GM23248 (cell line): ENCODE data around the gene OR2J3. TPM values are rescaled to one million over a fixed set of nuclear protein-coding genes. Genes with fewer than 3 reads are reported as not detected.

Experiments used
- DNase-seq: peaks from one replicate; pipeline ENCODE4 v3.0.0-alpha.2; 2015
- H2AFZ ChIP-seq: fragments of 200-600 bp; sonication (generic); 2 replicates; pipeline ENCODE4 v1.6.1; 2016; ENCODE audit warnings: antibody characterized with exemption
- H3F3A ChIP-seq: fragments of 200-600 bp; sonication (generic); 2 replicates; pipeline ENCODE4 v1.6.1; 2016; ENCODE audit warnings: mild to moderate bottlenecking, antibody characterized with exemption, mixed run types; ENCODE audit not compliant: insufficient read depth
- H3K27ac ChIP-seq: fragments of 200-600 bp; sonication (generic); 2 replicates; pipeline ENCODE4 v1.5.1; 2016; ENCODE audit warnings: mild to moderate bottlenecking
- H3K27me3 ChIP-seq: fragments of 200-600 bp; sonication (generic); replicated peaks from 2 replicates; pipeline ENCODE4 v1.6.1; 2016; ENCODE audit warnings: mild to moderate bottlenecking; ENCODE audit not compliant: insufficient read depth
- H3K36me3 ChIP-seq: fragments of 200-600 bp; sonication (generic); 2 replicates; pipeline ENCODE4 v1.6.1; 2016; ENCODE audit warnings: low read depth, mild to moderate bottlenecking
- H3K4me1 ChIP-seq: fragments of 200-600 bp; sonication (generic); 2 replicates; pipeline ENCODE4 v1.6.1; 2016; ENCODE audit warnings: mild to moderate bottlenecking; ENCODE audit not compliant: insufficient read depth
- H3K4me2 ChIP-seq: fragments of 200-600 bp; sonication (generic); one replicate; pipeline ENCODE4 v1.6.1; 2016; ENCODE audit warnings: mild to moderate bottlenecking; ENCODE audit not compliant: unreplicated experiment
- H3K4me3 ChIP-seq: fragments of 200-600 bp; sonication (generic); 2 replicates; pipeline ENCODE4 v1.5.1; 2016; ENCODE audit warnings: mild to moderate bottlenecking
- H3K79me2 ChIP-seq: fragments of 200-600 bp; sonication (generic); 2 replicates; pipeline ENCODE4 v1.6.1; 2016; ENCODE audit warnings: mild to moderate bottlenecking; ENCODE audit not compliant: insufficient read depth
- H3K9ac ChIP-seq: fragments of 200-600 bp; sonication (generic); 2 replicates; pipeline ENCODE4 v1.6.1; 2016; ENCODE audit warnings: mild to moderate bottlenecking
- H3K9me2 ChIP-seq: fragments of 200-600 bp; sonication (generic); 2 replicates; pipeline ENCODE4 v1.6.1; 2016; ENCODE audit warnings: mixed run types, mild to moderate bottlenecking, moderate library complexity; ENCODE audit not compliant: insufficient read depth
- H3K9me3 ChIP-seq: fragments of 200-600 bp; sonication (generic); one replicate; pipeline ENCODE4 v1.6.1; 2017; ENCODE audit warnings: low read depth
- H4K20me1 ChIP-seq: fragments of 200-600 bp; sonication (generic); 2 replicates; pipeline ENCODE4 v1.6.0; 2016; ENCODE audit not compliant: insufficient read depth
- EZH2 ChIP-seq: fragments of 200-600 bp; sonication (generic); IDR thresholded peaks from 2 replicates; pipeline ENCODE4 v1.6.1; 2018; ENCODE audit warnings: antibody characterized with exemption, mild to moderate bottlenecking; ENCODE audit not compliant: insufficient read depth, poor library complexity, severe bottlenecking
- EZH2phosphoT487 ChIP-seq: fragments of 200-600 bp; sonication (generic); IDR thresholded peaks from 2 replicates; pipeline ENCODE4 v1.6.1; 2018; ENCODE audit warnings: antibody characterized with exemption, moderate library complexity, mild to moderate bottlenecking, low read depth; ENCODE audit not compliant: insufficient read depth
- WGBS, 2 experiments: methylation state at CpG; one replicate each; pipeline ENCODE4 v1.1.6; 2015 to 2017; ENCODE audit warnings: low lambda C conversion rate in 2 of 2, low coverage in 1 of 2; ENCODE audit errors: missing lambda C conversion rate in 2 of 2; 5-methylcytosine and 5-hydroxymethylcytosine counted together
- in situ Hi-C: fragments of 300-500 bp; cut with MboI; formaldehyde crosslinking; loops from 2 replicates; pipeline ENCODE4 v1.15.0; 2020
- polyA plus RNA-seq: library from polyadenylated mRNA; unstranded; fragments of >200 nt; fragmentation: Nextera tagmentation; extraction: Ambion mirVana; gene quantifications from 2 replicates; pipeline ENCODE4 v1.2.1, GENCODE V29; 2016
- total RNA-seq: library from RNA; depleted of rRNA; stranded (reverse); fragments of >200 nt; shearing (Covaris generic); gene quantifications from 2 replicates; pipeline ENCODE4 v1.2.3, GENCODE V29; 2014

The OR2J3 gene
- total and polyA plus RNA-seq, 2 experiments from 2014 or later, result not detected

DNA sequence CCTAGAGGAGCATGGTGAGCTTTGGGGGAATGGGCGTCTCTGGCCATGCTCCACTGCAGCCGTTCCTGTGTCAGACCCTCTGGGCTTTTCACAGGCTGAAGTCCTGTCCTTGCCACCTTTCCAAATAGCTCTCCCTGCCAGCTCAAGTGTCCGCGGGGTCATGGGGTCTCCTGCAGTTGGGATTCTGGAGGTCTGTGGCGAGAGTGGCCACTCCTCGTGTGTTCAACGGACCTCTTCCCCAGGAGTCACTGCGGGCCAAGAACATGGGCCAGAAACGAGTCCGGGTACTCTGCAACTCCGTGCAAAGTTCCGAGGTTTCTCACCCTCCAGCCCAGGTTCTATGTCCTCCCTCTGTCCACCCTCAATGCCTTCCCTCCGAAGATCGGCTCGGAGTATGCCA, 25.4 kb upstream of the OR2J3 start:
- H3K27me3 ChIP-seq, result no peaks in the 10 kb centered on the region
- TF ChIP-seq EZH2phosphoT487 (no peak), EZH2 (no peak)
- H3K79me2 ChIP-seq, result no peaks in the 10 kb centered on the region
- no peak overlapping the region for H3K27ac ChIP-seq
- no peak overlapping the region for H3K4me3 ChIP-seq
- DNase-seq, result no peak
- H3K4me1 ChIP-seq, result no peaks in the 10 kb centered on the region
- WGBS, 2 experiments, result 40 to 52% methylated on average over 15 of the region's 15 CpGs
- no peaks in the 10 kb centered on the region for H4K20me1 ChIP-seq
- H3K4me2 ChIP-seq, result no peak overlapping the region
- H3K9me2 ChIP-seq, result no peaks in the 10 kb centered on the region
- H3K9me3 ChIP-seq, result no peaks in the 10 kb centered on the region
- no peak overlapping the region for H3K9ac ChIP-seq
- no peak overlapping the region for H2AFZ ChIP-seq
- H3F3A ChIP-seq, result no peaks in the 10 kb centered on the region
- in situ Hi-C loops, result no loop called here
- H3K36me3 ChIP-seq, result no peaks in the 10 kb centered on the region

- Histone ChIP-seq H3K9me2 (no peaks in the 10 kb centered on the region), H2AFZ (no peak within 1 kb of the TSS), H3K27me3 (no peaks in the 10 kb centered on the region), H3K4me1 (no peaks in the 10 kb centered on the region), H3K36me3 (no peaks in the 10 kb centered on the region), H3K79me2 (no peaks in the 10 kb centered on the region), H4K20me1 (no peaks in the 10 kb centered on the region), H3K4me3 (no peak within 1 kb of the TSS), H3F3A (no peaks in the 10 kb centered on the region), H3K27ac (no peak within 1 kb of the TSS), H3K9me3 (no peaks in the 10 kb centered on the region), H3K4me2 (no peak within 1 kb of the TSS), H3K9ac (no peak within 1 kb of the TSS)
- WGBS, 2 experiments, result 40 to 42% methylated on average over 1 of the region's 1 CpG
- no peak for DNase-seq
- in situ Hi-C loops, result no loop called here
- TF ChIP-seq EZH2phosphoT487, result no peak
- TF ChIP-seq EZH2, result no peak
Measured at GRCh38 chr6:29087213-29087612, 20.6 kb upstream of the OR2J3 start, which contains the start of gene OR2B3. OR2B3 (minus strand) TSS chr6:29087313; CDS start chr6:29087248, 65 bp downstream.

- Histone ChIP-seq H3F3A (no peaks in the 10 kb centered on the region), H3K27me3 (no peaks in the 10 kb centered on the region), H2AFZ (no peak overlapping the region), H3K4me2 (no peak overlapping the region), H3K4me3 (no peak overlapping the region), H3K9me2 (no peaks in the 10 kb centered on the region), H3K79me2 (no peaks in the 10 kb centered on the region), H3K27ac (no peak overlapping the region), H3K9ac (no peak overlapping the region), H4K20me1 (no peaks in the 10 kb centered on the region), H3K9me3 (no peaks in the 10 kb centered on the region), H3K4me1 (no peaks in the 10 kb centered on the region), H3K36me3 (no peaks in the 10 kb centered on the region)
- in situ Hi-C loops, result no loop called here
- TF ChIP-seq EZH2 (no peak), EZH2phosphoT487 (no peak)
- DNase-seq, result no peak
- WGBS, 2 experiments, result 19 to 31% methylated on average over 3 of the region's 3 CpGs
Measured at GRCh38 chr6:29092957-29093356, 14.9 kb upstream of the OR2J3 start.

DNA sequence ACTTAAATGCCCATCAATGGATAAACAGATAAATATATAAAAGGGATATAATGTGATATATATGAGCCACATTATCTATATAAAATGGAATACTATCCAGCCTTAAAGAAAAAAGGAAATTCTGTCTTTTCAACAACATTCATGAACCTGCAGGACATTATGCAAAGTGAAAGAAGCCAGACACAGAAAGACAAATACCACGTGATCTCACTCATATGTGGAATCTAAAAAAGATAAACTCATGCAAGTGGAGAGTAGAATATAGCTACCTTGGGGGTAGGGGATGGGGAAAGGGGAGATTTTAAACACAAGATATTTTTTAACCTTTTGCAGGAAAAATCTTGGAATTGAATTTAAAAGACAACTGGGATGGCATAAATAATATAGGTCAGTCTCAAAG, 10.1 kb upstream of the OR2J3 start:
- no peaks in the 10 kb centered on the region for H3F3A ChIP-seq

GRCh38 chr6:29099190-29099589, 8.7 kb upstream of the OR2J3 start, which contains the start of gene OR2J1:
OR2J1 (plus strand) TSS chr6:29099490; CDS start chr6:29100943, 1,453 bp downstream.
- Histone ChIP-seq H3K9me2 (no peaks in the 10 kb centered on the region), H3F3A (no peaks in the 10 kb centered on the region), H3K36me3 (no peaks in the 10 kb centered on the region), H3K4me2 (no peak within 1 kb of the TSS), H4K20me1 (no peaks in the 10 kb centered on the region), H3K4me1 (no peaks in the 10 kb centered on the region), H3K27me3 (no peaks in the 10 kb centered on the region), H3K79me2 (no peaks in the 10 kb centered on the region), H3K27ac (no peak within 1 kb of the TSS), H3K4me3 (no peak within 1 kb of the TSS), H3K9ac (no peak within 1 kb of the TSS), H2AFZ (no peak within 1 kb of the TSS), H3K9me3 (no peaks in the 10 kb centered on the region)
- in situ Hi-C loops, result no loop called here
- WGBS, 2 experiments, result 8 to 9% methylated on average over 3 of the region's 3 CpGs
- TF ChIP-seq EZH2 (no peak), EZH2phosphoT487 (no peak)
- no peak for DNase-seq

More for the DNA sequence above, 10.1 kb upstream of the OR2J3 start:
- in situ Hi-C loops, result no loop called here
- Histone ChIP-seq H3K79me2 (no peaks in the 10 kb centered on the region), H3K9me2 (no peaks in the 10 kb centered on the region), H3K9ac (no peak overlapping the region), H3K4me1 (no peaks in the 10 kb centered on the region), H3K27ac (no peak overlapping the region), H2AFZ (no peak overlapping the region), H3K36me3 (no peaks in the 10 kb centered on the region), H3K4me3 (no peak overlapping the region), H3K27me3 (no peaks in the 10 kb centered on the region), H3K9me3 (no peaks in the 10 kb centered on the region), H3K4me2 (no peak overlapping the region), H4K20me1 (no peaks in the 10 kb centered on the region)
- TF ChIP-seq EZH2, result no peak
- no peak for TF ChIP-seq EZH2phosphoT487
- DNase-seq, result no peak
- WGBS, 2 experiments, result 0 to 3% methylated on average over 1 of the region's 1 CpG
